ENCODE measurements around the gene GPR39. TPM values are rescaled to one million over a fixed set of nuclear protein-coding genes. Genes with fewer than 3 reads are reported as not detected.

Gene GPR39
- total and polyA plus RNA-seq, 12 donors = 0.04 TPM; not detected in 11

DNA sequence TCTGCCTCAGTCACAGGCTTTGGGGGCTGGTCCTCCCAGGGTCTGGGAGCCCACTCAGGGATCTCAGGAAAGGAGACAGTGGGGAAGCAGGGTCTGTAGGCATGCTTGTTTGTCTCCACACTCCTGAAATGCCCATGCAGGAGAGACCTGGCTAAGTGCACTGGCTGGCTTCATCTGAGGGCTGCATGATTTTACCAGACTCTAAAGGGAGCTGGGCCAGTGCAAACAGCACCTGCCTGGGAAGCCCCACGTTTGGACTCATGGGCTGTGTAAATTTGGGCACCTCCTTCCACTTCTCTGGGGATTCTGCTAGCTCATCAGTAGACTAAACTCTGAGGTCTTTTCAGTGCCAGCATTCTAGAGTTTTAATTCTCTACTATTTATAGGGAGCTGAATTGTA lies 219.7 kb downstream of the GPR39 start:
- H3K27me3 ChIP-seq = peaks cover 0 to 18% (median 0%) of the 10 kb centered on the region in 7 donors
- peaks cover 0 to 7% (median 0%) of the 10 kb centered on the region in 9 donors for H3K4me1 ChIP-seq
- H3K9me3 ChIP-seq = no peaks in the 10 kb centered on the region
- ATAC-seq = no peak
- H3K4me3 ChIP-seq = no peak overlapping the region
- TF ChIP-seq, protein P1, sequence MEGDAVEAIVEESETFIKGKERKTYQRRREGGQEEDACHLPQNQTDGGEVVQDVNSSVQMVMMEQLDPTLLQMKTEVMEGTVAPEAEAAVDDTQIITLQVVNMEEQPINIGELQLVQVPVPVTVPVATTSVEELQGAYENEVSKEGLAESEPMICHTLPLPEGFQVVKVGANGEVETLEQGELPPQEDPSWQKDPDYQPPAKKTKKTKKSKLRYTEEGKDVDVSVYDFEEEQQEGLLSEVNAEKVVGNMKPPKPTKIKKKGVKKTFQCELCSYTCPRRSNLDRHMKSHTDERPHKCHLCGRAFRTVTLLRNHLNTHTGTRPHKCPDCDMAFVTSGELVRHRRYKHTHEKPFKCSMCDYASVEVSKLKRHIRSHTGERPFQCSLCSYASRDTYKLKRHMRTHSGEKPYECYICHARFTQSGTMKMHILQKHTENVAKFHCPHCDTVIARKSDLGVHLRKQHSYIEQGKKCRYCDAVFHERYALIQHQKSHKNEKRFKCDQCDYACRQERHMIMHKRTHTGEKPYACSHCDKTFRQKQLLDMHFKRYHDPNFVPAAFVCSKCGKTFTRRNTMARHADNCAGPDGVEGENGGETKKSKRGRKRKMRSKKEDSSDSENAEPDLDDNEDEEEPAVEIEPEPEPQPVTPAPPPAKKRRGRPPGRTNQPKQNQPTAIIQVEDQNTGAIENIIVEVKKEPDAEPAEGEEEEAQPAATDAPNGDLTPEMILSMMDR (IDR thresholded peaks at IDR 0.05) = no peak
- H3K27ac ChIP-seq = no peak overlapping the region
- no peaks in the 10 kb centered on the region for H3K36me3 ChIP-seq
- intact Hi-C loops (cut with DNase I) = no loop called here
- 43 to 48% methylated on average over 1 of the region's 1 CpG for WGBS, 2 donors
- DNase-seq = no peak

DNA sequence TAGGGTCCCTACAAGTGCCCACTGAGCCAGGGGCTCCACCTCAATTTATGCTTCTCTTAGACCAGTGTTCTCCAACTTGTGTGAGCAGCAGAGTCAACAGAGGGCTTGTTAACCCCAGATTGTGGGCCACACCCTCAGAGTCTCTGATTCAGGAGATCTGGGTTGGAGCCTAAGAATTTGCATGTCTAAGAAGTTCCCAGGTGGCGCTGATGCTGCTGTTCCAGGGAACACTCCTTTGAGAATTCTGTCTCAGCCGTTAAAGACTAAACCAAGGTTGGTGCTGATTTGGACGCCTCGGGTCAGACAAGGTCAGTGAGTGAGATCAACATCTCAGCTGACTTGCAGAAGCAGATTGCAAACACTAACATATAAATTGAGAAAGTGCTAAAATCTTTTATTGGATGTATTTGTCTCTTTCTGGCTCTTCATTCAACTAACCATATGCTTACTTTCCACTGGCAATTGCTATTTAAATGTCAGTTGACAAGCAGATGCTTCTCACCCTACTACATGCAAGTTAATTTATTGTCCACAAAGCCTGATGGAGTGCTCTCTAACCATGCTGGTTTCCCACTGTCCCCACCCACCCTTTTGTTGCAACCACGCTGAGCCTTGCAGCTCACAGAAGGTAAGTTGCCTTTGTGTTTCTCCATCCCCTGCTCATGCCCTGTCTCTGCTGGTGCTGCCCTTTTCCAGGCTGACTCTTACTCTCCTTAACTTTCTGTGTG lies 221.9 kb downstream of the GPR39 start:
- no peak overlapping the region for H3K27ac ChIP-seq
- TF ChIP-seq, protein P1 (IDR thresholded peaks at IDR 0.05) = no peak
- no peaks in the 10 kb centered on the region for H3K36me3 ChIP-seq
- ATAC-seq (no peak), DNase-seq (no peak)
- intact Hi-C loops (cut with DNase I) = no loop called here
- no peaks in the 10 kb centered on the region for H3K9me3 ChIP-seq
- peaks cover 0 to 7% (median 0%) of the 10 kb centered on the region in 9 donors for H3K4me1 ChIP-seq
- H3K4me3 ChIP-seq = no peak overlapping the region
- 85 to 86% methylated on average over 5 of the region's 5 CpGs for WGBS, 2 donors
- H3K27me3 ChIP-seq = peaks cover 0 to 18% (median 0%) of the 10 kb centered on the region in 7 donors

DNA sequence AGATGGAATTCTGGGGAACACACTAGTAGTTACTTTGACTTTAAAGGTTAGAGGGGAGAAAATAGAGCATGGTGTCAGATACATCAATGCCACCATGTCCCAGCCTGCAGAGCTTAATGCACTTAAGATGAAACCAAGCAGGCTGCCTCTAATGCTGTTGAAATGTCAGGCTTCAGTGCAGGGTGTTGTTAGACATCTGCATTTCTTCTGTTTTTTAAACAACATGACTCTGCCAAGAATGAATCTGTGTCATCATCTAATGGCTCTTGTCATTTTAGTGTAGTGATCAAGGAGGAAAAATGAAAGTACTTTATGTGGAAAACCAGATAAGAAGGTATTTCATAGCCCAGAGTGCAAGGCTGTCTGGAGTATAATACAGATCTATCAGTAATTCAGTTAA lies 223.5 kb downstream of the GPR39 start:
- intact Hi-C loops (cut with DNase I) = no loop called here
- no peaks in the 10 kb centered on the region for H3K36me3 ChIP-seq
- H3K27ac ChIP-seq = no peak overlapping the region
- DNase-seq (no peak), ATAC-seq (no peak)
- H3K4me1 ChIP-seq = peaks cover 0 to 7% (median 0%) of the 10 kb centered on the region in 9 donors
- peaks cover 0 to 14% (median 12%) of the 10 kb centered on the region in 7 donors for H3K27me3 ChIP-seq
- H3K9me3 ChIP-seq = no peaks in the 10 kb centered on the region
- H3K4me3 ChIP-seq = no peak overlapping the region
- TF ChIP-seq, protein P1 (IDR thresholded peaks at IDR 0.05) = no peak

- H3K9me3 ChIP-seq = no peaks in the 10 kb centered on the region
- H3K27ac ChIP-seq = no peak overlapping the region
- DNase-seq (no peak), ATAC-seq (no peak)
- intact Hi-C loops (cut with DNase I) = no loop called here
- peaks cover 0 to 26% (median 13%) of the 10 kb centered on the region in 7 donors for H3K27me3 ChIP-seq
- H3K4me1 ChIP-seq = peaks cover 0 to under 1% (median 0%) of the 10 kb centered on the region in 9 donors
- H3K4me3 ChIP-seq = no peak overlapping the region
- TF ChIP-seq, protein P1 (IDR thresholded peaks at IDR 0.05) = no peak
- H3K36me3 ChIP-seq = no peaks in the 10 kb centered on the region
Observed at GRCh38 chr2:132641819-132642218, 225.2 kb downstream of the GPR39 start.

Data from heart right ventricle (tissue), 16 donors.